ENCODE measurements around the gene EXOC3L2.

Gene EXOC3L2

GRCh38 chr19:45184115-45184514 lies 61.1 kb downstream of the EXOC3L2 start:
- Histone ChIP-seq H3K4me2 (ENCODE audit: low read length) (no peak overlapping the region), H4K20me1 (ENCODE audit: insufficient read depth, low read length) (no peaks in the 10 kb centered on the region), H3K36me3 (ENCODE audit: insufficient read depth, low read length) (peaks cover 9% of the 10 kb centered on the region; the same call in 1 of the 2 replicates), H3K27me3 (ENCODE audit: insufficient read depth, low read length) (no peaks in the 10 kb centered on the region), H3K9me2 (ENCODE audit: low read depth, low read length) (no peaks in the 10 kb centered on the region), H3F3A (ENCODE audit: insufficient read depth, low read length) (no peaks in the 10 kb centered on the region), H3K9me3 (ENCODE audit: low read length) (no peaks in the 10 kb centered on the region), H3K4me3 (ENCODE audit: low read depth, low read length, poor library complexity, severe bottlenecking) (no peak overlapping the region), H2AFZ (ENCODE audit: low read length) (no peak overlapping the region), H3K9ac (ENCODE audit: low read length) (no peak overlapping the region), H3K27ac (ENCODE audit: low read depth, low read length, poor library complexity, severe bottlenecking) (no peak overlapping the region), H3K4me1 (ENCODE audit: insufficient read depth, low read length, severe bottlenecking) (peaks cover 15% of the 10 kb centered on the region), H3K79me2 (ENCODE audit: insufficient read depth, low read length) (peaks cover 3% of the 10 kb centered on the region; the same call in 1 of the 2 replicates)
- no peak for TF ChIP-seq EZH2 (IDR thresholded peaks at IDR 0.05; ENCODE audit: borderline replicate concordance, low read length)

GRCh38 chr19:45182758-45183157 lies 62.4 kb downstream of the EXOC3L2 start:
- H2AFZ ChIP-seq (ENCODE audit: low read length): no peak overlapping the region
- H3K9me3 ChIP-seq (ENCODE audit: low read length): no peaks in the 10 kb centered on the region
- H3K27ac ChIP-seq (ENCODE audit: low read depth, low read length, poor library complexity, severe bottlenecking): no peak overlapping the region
- no peak overlapping the region for H3K4me3 ChIP-seq (ENCODE audit: low read depth, low read length, poor library complexity, severe bottlenecking)
- H3K36me3 ChIP-seq (ENCODE audit: insufficient read depth, low read length): peaks cover 9% of the 10 kb centered on the region; the same call in 1 of the 2 replicates
- H4K20me1 ChIP-seq (ENCODE audit: insufficient read depth, low read length): no peaks in the 10 kb centered on the region
- no peaks in the 10 kb centered on the region for H3K9me2 ChIP-seq (ENCODE audit: low read depth, low read length)
- H3K4me1 ChIP-seq (ENCODE audit: insufficient read depth, low read length, severe bottlenecking): peaks cover 15% of the 10 kb centered on the region
- no peak overlapping the region for H3K9ac ChIP-seq (ENCODE audit: low read length)
- H3K79me2 ChIP-seq (ENCODE audit: insufficient read depth, low read length): peaks cover 3% of the 10 kb centered on the region; the same call in 1 of the 2 replicates
- no peaks in the 10 kb centered on the region for H3F3A ChIP-seq (ENCODE audit: insufficient read depth, low read length)
- no peak overlapping the region for H3K4me2 ChIP-seq (ENCODE audit: low read length)
- TF ChIP-seq CTCF (IDR thresholded peaks at IDR 0.05; ENCODE audit: low read length) (no peak), EZH2 (IDR thresholded peaks at IDR 0.05; ENCODE audit: borderline replicate concordance, low read length) (no peak)
- H3K27me3 ChIP-seq (ENCODE audit: insufficient read depth, low read length): no peaks in the 10 kb centered on the region

- peaks cover 9% of the 10 kb centered on the region; the same call in 1 of the 2 replicates for H3K36me3 ChIP-seq (ENCODE audit: insufficient read depth, low read length)
- H3K9me2 ChIP-seq (ENCODE audit: low read depth, low read length): no peaks in the 10 kb centered on the region
- H3K9me3 ChIP-seq (ENCODE audit: low read length): no peaks in the 10 kb centered on the region
- H3F3A ChIP-seq (ENCODE audit: insufficient read depth, low read length): no peaks in the 10 kb centered on the region
- H3K4me2 ChIP-seq (ENCODE audit: low read length): no peak overlapping the region
- TF ChIP-seq CTCF (IDR thresholded peaks at IDR 0.05; ENCODE audit: low read length) (no peak), EZH2 (IDR thresholded peaks at IDR 0.05; ENCODE audit: borderline replicate concordance, low read length) (no peak)
- H3K79me2 ChIP-seq (ENCODE audit: insufficient read depth, low read length): peaks cover 3% of the 10 kb centered on the region; the same call in 1 of the 2 replicates
- peaks cover 24% of the 10 kb centered on the region for H3K4me1 ChIP-seq (ENCODE audit: insufficient read depth, low read length, severe bottlenecking)
- no peak overlapping the region for H3K4me3 ChIP-seq (ENCODE audit: low read depth, low read length, poor library complexity, severe bottlenecking)
- no peak overlapping the region for H3K27ac ChIP-seq (ENCODE audit: low read depth, low read length, poor library complexity, severe bottlenecking)
- no peak overlapping the region for H3K9ac ChIP-seq (ENCODE audit: low read length)
- no peaks in the 10 kb centered on the region for H4K20me1 ChIP-seq (ENCODE audit: insufficient read depth, low read length)
- H3K27me3 ChIP-seq (ENCODE audit: insufficient read depth, low read length): no peaks in the 10 kb centered on the region
- no peak overlapping the region for H2AFZ ChIP-seq (ENCODE audit: low read length)
Observed at GRCh38 chr19:45180936-45181335, 64.3 kb downstream of the EXOC3L2 start.

GRCh38 chr19:45179892-45180370 lies 65.3 kb downstream of the EXOC3L2 start:
- peaks cover 3% of the 10 kb centered on the region; the same call in 1 of the 2 replicates for H3K79me2 ChIP-seq (ENCODE audit: insufficient read depth, low read length)
- H3K4me2 ChIP-seq (ENCODE audit: low read length): peak overlapping the region; percentile 75
- H2AFZ ChIP-seq (ENCODE audit: low read length): no peak overlapping the region
- peaks cover 9% of the 10 kb centered on the region; the same call in 1 of the 2 replicates for H3K36me3 ChIP-seq (ENCODE audit: insufficient read depth, low read length)
- H3K9me3 ChIP-seq (ENCODE audit: low read length): no peaks in the 10 kb centered on the region
- no peaks in the 10 kb centered on the region for H3K27me3 ChIP-seq (ENCODE audit: insufficient read depth, low read length)
- H3F3A ChIP-seq (ENCODE audit: insufficient read depth, low read length): no peaks in the 10 kb centered on the region
- TF ChIP-seq CTCF (IDR thresholded peaks at IDR 0.05; ENCODE audit: low read length): no peak
- H3K9me2 ChIP-seq (ENCODE audit: low read depth, low read length): no peaks in the 10 kb centered on the region
- no peak overlapping the region for H3K27ac ChIP-seq (ENCODE audit: low read depth, low read length, poor library complexity, severe bottlenecking)
- H4K20me1 ChIP-seq (ENCODE audit: insufficient read depth, low read length): no peaks in the 10 kb centered on the region
- peak overlapping the region; percentile 80 for H3K9ac ChIP-seq (ENCODE audit: low read length)
- H3K4me3 ChIP-seq (ENCODE audit: low read depth, low read length, poor library complexity, severe bottlenecking): peak overlapping the region; percentile 87
- peaks cover 24% of the 10 kb centered on the region for H3K4me1 ChIP-seq (ENCODE audit: insufficient read depth, low read length, severe bottlenecking)

Measured in OCI-LY1 (cell line).